Left lung (tissue), 10 donors: Measurements from ENCODE around the gene DAZAP1. TPM values are rescaled to one million over a fixed set of nuclear protein-coding genes. Genes with fewer than 3 reads are reported as not detected.

Experiments used
- ATAC-seq: fragments of 200-7000 bp; cut with Tn5 transposase; one replicate; pipeline ENCODE4 v1.9.1; 2020; ENCODE audit warnings: moderate library complexity
- DNase-seq, 4 donors: peaks; one replicate each; pipeline ENCODE4 v3.0.0-alpha.2; 2013 to 2020
- H3K27ac ChIP-seq, 2 donors: fragments of 200-600 bp; sonication (generic) in 1 of 2; one replicate each; pipeline versions ENCODE4 v1.5.0 to v1.8.0; 2020 to 2021
- H3K27me3 ChIP-seq, 2 donors: fragments of 200-600 bp; sonication (generic) in 1 of 2; one replicate each; pipeline versions ENCODE4 v1.5.0 to v1.8.0; 2020 to 2021
- H3K36me3 ChIP-seq, 2 donors: fragments of 200-600 bp; sonication (generic) in 1 of 2; one replicate each; pipeline versions ENCODE4 v1.5.0 to v1.8.0; 2020 to 2021
- H3K4me1 ChIP-seq, 2 donors: fragments of 200-600 bp; one replicate each; pipeline ENCODE4 v1.8.0; 2021
- H3K4me3 ChIP-seq, 2 donors: fragments of 200-600 bp; sonication (generic) in 1 of 2; one replicate each; pipeline versions ENCODE4 v1.5.0 to v1.8.0; 2020 to 2021; ENCODE audit warnings: mild to moderate bottlenecking in 1 of 2
- H3K9me3 ChIP-seq, 2 donors: fragments of 200-600 bp; sonication (generic) in 1 of 2; one replicate each; pipeline versions ENCODE4 v1.5.0 to v1.8.0; 2020 to 2021
- intact Hi-C, 2 donors: fragments of 100-400 bp; cut with DNase I; formaldehyde crosslinking; loops; one replicate each; pipeline versions ENCODE4 v1.11.2 to v1.14.2; 2022
- polyA plus RNA-seq, 6 donors: library from polyadenylated mRNA; unstranded; fragments of 120-200 nt; gene quantifications; one replicate each; pipeline ENCODE4 v1.2.1, GENCODE V29; 2013; ENCODE audit not compliant: insufficient read length in 6 of 6
- total RNA-seq, 2 donors: library from RNA; stranded (reverse); fragmentation: NEBNext Ultra II Directional; extraction: Animal tissue kit (Norgen Biotek cat#: 25700); gene quantifications; one replicate each; pipeline ENCODE4 v1.2.1, GENCODE V29; 2021
- TF ChIP-seq, protein P1 (sequence below), 2 donors: fragments of 200-600 bp; sonication (generic) in 1 of 2; IDR thresholded peaks; one replicate each; pipeline versions ENCODE4 v1.5.0 to v1.8.0; 2021; ENCODE audit warnings: antibody characterized with exemption in 2 of 2
- donor health status: DM: no; HTN: yes; CAD: no.
- donor health status: DM: no; HTN: no; CAD: no.

Gene DAZAP1
- total and polyA plus RNA-seq, 8 donors: 86.4 to 132 (median 93.7) TPM

GRCh38 chr19:1410789-1411188 is 3.4 kb downstream of the DAZAP1 start:
- Histone ChIP-seq H3K4me3 (peak overlapping the region in 1 of 2 donors; percentile 97), H3K27ac (peak overlapping the region in 1 of 2 donors; percentile 63), H3K36me3 (peaks cover 6 to 23% of the 10 kb centered on the region in 2 donors), H3K9me3 (no peaks in the 10 kb centered on the region), H3K4me1 (peaks cover 53 to 85% of the 10 kb centered on the region in 2 donors), H3K27me3 (no peaks in the 10 kb centered on the region)
- peak in 2 of 4 donors; percentile 27 to 69 for DNase-seq
- intact Hi-C loops: no loop called here
- no peak for ATAC-seq
- TF ChIP-seq, protein P1, sequence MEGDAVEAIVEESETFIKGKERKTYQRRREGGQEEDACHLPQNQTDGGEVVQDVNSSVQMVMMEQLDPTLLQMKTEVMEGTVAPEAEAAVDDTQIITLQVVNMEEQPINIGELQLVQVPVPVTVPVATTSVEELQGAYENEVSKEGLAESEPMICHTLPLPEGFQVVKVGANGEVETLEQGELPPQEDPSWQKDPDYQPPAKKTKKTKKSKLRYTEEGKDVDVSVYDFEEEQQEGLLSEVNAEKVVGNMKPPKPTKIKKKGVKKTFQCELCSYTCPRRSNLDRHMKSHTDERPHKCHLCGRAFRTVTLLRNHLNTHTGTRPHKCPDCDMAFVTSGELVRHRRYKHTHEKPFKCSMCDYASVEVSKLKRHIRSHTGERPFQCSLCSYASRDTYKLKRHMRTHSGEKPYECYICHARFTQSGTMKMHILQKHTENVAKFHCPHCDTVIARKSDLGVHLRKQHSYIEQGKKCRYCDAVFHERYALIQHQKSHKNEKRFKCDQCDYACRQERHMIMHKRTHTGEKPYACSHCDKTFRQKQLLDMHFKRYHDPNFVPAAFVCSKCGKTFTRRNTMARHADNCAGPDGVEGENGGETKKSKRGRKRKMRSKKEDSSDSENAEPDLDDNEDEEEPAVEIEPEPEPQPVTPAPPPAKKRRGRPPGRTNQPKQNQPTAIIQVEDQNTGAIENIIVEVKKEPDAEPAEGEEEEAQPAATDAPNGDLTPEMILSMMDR (IDR thresholded peaks at IDR 0.05): no peak

- H3K36me3 ChIP-seq: peaks cover 6 to 25% of the 10 kb centered on the region in 2 donors
- peaks cover 58 to 87% of the 10 kb centered on the region in 2 donors for H3K4me1 ChIP-seq
- ATAC-seq: no peak
- peak overlapping the region; percentile 9 to 63 for H3K27ac ChIP-seq
- DNase-seq: peak in 3 of 4 donors; percentile 40 to 82 (median 44)
- no peaks in the 10 kb centered on the region for H3K27me3 ChIP-seq
- intact Hi-C loops: no loop called here
- TF ChIP-seq, protein P1 (IDR thresholded peaks at IDR 0.05): no peak
- H3K9me3 ChIP-seq: no peaks in the 10 kb centered on the region
- H3K4me3 ChIP-seq: no peak overlapping the region
These were observed 4.1 kb downstream of the DAZAP1 start for GRCh38 chr19:1411255-1412191.

DNA sequence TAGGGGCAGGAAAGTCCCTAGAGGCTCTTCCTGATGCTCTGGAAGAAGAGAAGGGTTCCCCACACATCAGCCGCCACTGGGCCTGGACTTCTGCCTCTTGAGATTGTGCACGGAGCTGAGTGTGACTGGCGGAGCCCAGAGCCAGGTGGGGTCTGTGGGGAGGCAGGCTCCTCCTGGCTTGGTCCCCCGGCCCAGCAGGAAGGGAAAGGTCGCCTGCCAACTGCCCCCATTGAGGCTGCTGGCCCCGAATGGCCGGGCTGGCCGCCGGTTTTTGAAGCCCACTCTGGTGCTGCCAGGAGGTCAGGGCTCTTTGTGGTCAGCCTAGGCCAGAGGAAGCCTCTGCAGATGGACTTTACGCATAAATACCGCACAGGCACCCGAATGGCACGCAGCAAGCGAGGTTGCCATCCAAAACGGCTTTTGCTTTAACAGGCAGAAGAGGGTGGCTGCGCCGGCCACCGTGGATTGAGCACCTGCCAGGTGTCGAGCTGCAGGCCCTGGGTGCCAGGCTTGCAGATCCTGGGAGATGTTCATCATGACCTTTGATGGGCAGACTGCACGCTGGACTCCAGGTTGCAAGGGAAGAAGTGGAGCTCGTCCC is 5.0 kb downstream of the DAZAP1 start:
- Histone ChIP-seq H3K27ac (peak overlapping the region in 1 of 2 donors; percentile 63), H3K4me3 (no peak overlapping the region), H3K9me3 (no peaks in the 10 kb centered on the region), H3K27me3 (no peaks in the 10 kb centered on the region), H3K36me3 (peaks cover 6 to 30% of the 10 kb centered on the region in 2 donors), H3K4me1 (peaks cover 63 to 91% of the 10 kb centered on the region in 2 donors)
- ATAC-seq (no peak), DNase-seq (peak in 2 of 4 donors; percentile 28 to 74)
- intact Hi-C loops: no loop called here
- TF ChIP-seq, protein P1 (IDR thresholded peaks at IDR 0.05): no peak

- Histone ChIP-seq H3K9me3 (no peaks in the 10 kb centered on the region), H3K4me3 (no peak overlapping the region), H3K27me3 (no peaks in the 10 kb centered on the region), H3K36me3 (peaks cover 6 to 37% of the 10 kb centered on the region in 2 donors), H3K27ac (peak overlapping the region in 1 of 2 donors; percentile 13), H3K4me1 (peaks cover 68 to 96% of the 10 kb centered on the region in 2 donors)
- TF ChIP-seq, protein P1 (IDR thresholded peaks at IDR 0.05): no peak
- DNase-seq (peak in 2 of 4 donors; percentile 32 to 79), ATAC-seq (no peak)
- intact Hi-C loops: no loop called here
These were observed 5.8 kb downstream of the DAZAP1 start for GRCh38 chr19:1412995-1413800.
